Omental fat pad (tissue), 4 donors: ENCODE measurements around the gene FRMPD4. TPM values are rescaled to one million over a fixed set of nuclear protein-coding genes. Genes with fewer than 3 reads are reported as not detected.

Experiments used
- ATAC-seq: fragments of 150-250 bp; one replicate; pipeline ENCODE4 v1.9.1; 2016; ENCODE audit warnings: mild to moderate bottlenecking, moderate library complexity; ENCODE audit not compliant: low FRiP score
- DNase-seq: peaks from one replicate; pipeline ENCODE4 v3.0.0-alpha.2; 2019; ENCODE audit warnings: low spot score
- total RNA-seq, 4 donors: library from RNA; depleted of rRNA; stranded (reverse); fragments of >200 nt; gene quantifications; one replicate each; pipeline ENCODE4 v1.1.0, GENCODE V29; 2016
- TF ChIP-seq, protein P1 (sequence below), 3 donors: fragments of 450-650 bp; IDR thresholded peaks; one replicate each; pipeline ENCODE4 v1.5.1; 2016 to 2017; ENCODE audit warnings: antibody characterized with exemption in 3 of 3, mild to moderate bottlenecking in 3 of 3, moderate library complexity in 2 of 3

The FRMPD4 gene
- total RNA-seq, 4 donors from 2014 or later, result 0.12 to 0.47 (median 0.25) TPM

DNA sequence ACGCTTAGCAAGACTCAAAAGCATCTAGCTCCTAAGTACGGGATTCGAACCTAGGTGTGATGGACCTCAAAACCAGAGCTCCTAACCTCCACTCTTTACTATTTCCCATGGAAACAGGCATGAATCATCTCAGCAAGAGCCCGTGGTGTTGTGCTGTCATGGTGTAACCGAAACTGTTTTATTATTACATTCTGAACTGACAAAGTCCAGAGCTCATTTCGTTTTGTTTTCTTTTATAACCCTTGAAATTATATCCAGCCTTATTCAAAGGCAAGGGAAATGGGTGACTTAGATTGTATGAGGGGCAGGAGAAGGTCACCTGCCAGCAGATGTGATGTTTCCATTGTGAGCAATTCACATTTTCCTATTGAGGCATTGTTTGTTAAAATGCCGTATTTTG, 301.1 kb downstream of the FRMPD4 start:
- ATAC-seq, result no peak
- no peak for DNase-seq
- TF ChIP-seq, protein P1, sequence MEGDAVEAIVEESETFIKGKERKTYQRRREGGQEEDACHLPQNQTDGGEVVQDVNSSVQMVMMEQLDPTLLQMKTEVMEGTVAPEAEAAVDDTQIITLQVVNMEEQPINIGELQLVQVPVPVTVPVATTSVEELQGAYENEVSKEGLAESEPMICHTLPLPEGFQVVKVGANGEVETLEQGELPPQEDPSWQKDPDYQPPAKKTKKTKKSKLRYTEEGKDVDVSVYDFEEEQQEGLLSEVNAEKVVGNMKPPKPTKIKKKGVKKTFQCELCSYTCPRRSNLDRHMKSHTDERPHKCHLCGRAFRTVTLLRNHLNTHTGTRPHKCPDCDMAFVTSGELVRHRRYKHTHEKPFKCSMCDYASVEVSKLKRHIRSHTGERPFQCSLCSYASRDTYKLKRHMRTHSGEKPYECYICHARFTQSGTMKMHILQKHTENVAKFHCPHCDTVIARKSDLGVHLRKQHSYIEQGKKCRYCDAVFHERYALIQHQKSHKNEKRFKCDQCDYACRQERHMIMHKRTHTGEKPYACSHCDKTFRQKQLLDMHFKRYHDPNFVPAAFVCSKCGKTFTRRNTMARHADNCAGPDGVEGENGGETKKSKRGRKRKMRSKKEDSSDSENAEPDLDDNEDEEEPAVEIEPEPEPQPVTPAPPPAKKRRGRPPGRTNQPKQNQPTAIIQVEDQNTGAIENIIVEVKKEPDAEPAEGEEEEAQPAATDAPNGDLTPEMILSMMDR (IDR thresholded peaks at IDR 0.05), result no peak

DNA sequence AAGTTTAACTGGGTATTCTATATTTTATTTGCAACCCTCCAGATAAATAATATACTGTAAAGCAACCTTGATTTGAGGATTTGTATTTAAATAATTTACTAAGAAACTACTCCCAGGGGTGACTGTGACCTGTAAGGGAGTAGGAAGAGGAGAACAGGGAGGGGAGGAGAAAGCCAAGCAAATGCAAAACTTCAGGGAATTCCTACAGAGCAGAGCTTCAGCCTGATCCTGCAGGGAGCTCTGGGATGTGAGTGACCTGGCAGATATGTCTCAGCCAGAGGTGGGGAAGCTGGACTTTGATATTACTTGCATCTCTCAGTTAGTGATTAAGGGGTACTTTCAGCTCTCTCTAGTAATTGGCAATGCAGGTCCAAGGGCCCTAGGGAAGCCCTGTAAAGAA, 302.0 kb downstream of the FRMPD4 start:
- ATAC-seq (no peak), DNase-seq (no peak)
- TF ChIP-seq, protein P1 (IDR thresholded peaks at IDR 0.05), result no peak

DNA sequence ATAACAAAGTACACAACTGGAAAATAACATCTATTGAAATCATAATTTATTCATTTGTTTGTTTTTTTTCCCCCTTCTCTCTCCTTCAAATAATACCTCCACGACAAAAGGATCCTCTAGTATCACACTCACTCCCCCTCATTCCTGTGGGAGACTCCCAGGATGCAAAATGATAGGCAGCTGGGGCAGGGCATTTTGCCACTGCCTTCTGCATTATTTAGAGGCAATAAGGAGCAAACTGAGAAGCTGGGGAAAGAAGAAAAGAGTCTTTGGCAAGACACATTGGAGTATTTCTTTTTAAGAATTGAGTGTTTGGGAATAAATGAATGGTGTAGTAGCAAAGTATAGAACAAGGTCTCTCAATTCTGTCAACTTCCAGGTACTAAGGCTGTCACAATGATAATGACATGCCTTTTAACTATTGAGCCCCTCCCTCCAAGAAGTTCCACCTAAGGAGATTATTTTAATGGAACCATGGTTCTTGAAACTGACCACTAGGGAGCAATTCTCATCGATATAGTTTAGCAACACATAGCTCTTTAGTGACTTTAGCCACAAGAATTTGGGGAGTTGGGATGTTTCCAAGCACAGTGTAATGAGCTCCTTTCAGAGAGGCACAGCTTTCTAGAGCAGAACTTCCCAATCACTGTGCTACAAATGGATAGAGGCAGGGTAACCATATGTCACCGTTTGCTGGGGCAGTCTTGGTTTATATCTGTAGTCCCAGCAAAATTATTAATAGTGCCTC, 303.3 kb downstream of the FRMPD4 start:
- DNase-seq (no peak), ATAC-seq (no peak)
- TF ChIP-seq, protein P1 (IDR thresholded peaks at IDR 0.05), result no peak

DNA sequence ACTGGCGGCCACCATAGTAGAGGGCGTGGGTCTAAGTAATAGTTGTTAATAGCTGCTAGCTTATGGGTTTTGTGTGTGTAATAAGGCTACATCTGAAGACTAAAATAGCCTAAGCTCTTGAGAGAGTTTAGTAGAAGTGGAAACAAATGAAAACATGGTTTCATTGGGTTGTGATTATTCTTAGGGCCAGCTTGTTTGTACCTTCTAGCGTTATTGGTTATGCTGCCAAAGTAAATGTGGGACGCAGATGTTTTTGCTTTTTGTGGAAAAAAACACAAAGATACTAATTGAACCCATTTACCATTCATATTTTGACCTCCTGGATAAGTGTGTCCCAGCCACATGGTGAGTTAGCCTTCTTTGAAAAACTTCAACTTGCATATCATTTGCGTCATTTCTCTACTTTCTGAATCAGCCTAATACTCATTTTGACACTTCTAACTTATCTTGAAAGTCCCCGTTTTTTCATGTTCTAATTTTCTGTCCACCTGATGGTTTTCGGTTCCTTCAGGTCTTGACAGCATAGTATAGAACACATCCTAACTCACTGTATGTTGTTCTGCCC, 305.3 kb downstream of the FRMPD4 start:
- TF ChIP-seq, protein P1 (IDR thresholded peaks at IDR 0.05), result no peak
- DNase-seq, result no peak
- no peak for ATAC-seq

DNA sequence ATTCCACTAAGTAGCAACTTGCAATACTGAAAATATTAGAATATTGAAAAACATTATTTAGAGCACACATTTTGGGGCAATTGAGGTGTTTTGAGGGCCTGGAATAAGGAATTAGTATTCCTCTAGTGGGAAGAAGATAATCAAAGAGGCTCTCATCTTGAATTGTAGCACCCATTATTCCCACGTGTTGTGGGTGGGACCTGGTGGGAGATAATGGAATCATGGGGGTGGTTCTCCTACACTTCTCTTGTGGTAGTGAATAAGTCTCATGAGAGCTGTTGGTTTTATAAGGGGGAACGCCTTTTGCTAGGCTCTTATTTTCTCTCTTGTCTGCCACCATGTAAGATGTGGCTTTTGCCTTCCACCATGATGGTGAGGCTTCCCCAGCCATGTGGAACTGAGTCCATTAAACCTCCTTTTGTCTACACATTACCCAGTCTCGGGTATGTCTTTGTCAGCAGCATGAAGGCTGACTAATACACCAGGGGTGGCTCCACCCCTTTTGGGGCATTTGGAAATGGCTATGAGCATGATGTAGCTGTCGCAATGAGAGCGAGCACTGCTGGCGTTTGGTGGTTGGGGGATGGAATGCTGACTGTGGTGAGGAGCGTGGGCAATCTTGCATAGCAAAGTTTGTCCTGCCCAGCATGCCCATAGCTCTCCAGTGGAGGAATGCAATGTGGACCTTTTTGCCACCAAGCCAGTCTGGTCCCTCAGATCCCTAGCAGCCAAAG, 308.2 kb downstream of the FRMPD4 start:
- ATAC-seq (no peak), DNase-seq (no peak)
- TF ChIP-seq, protein P1 (IDR thresholded peaks at IDR 0.05), result no peak

DNA sequence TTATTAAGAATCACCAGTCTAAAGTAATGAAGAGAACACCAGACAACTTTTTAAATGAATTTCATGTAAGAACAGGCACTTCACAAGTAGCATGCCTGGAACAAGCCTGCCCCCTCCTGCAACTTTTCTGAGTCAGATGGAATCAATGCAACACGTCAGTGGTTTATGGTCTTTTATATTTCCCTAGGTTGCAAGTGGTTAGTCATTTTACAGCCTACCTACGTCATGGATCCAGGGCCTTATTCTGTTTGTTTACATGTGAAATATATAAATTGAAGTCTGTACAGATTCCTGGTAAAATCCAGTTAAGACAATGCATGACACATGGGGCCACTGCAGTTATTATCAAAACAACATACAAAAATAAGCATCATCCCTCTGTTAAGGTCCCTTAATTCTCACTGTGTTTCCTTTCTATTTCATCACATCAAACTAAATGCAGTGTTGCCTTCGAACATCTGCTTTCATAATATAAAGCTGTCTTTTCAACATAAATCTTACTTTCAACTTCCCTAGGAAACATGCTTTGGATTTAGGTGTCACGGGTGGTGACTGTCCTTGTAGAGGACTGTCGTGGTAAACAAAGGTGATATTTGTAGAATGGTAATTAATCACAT, 309.3 kb downstream of the FRMPD4 start:
- DNase-seq (no peak), ATAC-seq (no peak)
- TF ChIP-seq, protein P1 (IDR thresholded peaks at IDR 0.05), result no peak
